Measurements from ENCODE around the gene CRYBA4. TPM values are rescaled to one million over a fixed set of nuclear protein-coding genes. Genes with fewer than 3 reads are reported as not detected.
A peak's percentile ranks its signal among the peaks of the same experiment; 100 is the strongest.

The CRYBA4 gene
- total RNA-seq, 1 donor from 2014 or later, result not detected

GRCh38 chr22:26670459-26670858 is 48.7 kb downstream of the CRYBA4 start:
- FAIRE-seq (no peak), DNase-seq (ENCODE audit: low read depth) (no peak)
- TF ChIP-seq, protein P1, sequence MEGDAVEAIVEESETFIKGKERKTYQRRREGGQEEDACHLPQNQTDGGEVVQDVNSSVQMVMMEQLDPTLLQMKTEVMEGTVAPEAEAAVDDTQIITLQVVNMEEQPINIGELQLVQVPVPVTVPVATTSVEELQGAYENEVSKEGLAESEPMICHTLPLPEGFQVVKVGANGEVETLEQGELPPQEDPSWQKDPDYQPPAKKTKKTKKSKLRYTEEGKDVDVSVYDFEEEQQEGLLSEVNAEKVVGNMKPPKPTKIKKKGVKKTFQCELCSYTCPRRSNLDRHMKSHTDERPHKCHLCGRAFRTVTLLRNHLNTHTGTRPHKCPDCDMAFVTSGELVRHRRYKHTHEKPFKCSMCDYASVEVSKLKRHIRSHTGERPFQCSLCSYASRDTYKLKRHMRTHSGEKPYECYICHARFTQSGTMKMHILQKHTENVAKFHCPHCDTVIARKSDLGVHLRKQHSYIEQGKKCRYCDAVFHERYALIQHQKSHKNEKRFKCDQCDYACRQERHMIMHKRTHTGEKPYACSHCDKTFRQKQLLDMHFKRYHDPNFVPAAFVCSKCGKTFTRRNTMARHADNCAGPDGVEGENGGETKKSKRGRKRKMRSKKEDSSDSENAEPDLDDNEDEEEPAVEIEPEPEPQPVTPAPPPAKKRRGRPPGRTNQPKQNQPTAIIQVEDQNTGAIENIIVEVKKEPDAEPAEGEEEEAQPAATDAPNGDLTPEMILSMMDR (IDR thresholded peaks at IDR 0.05; ENCODE audit: insufficient read depth, low read length, severe bottlenecking), result no peak
- Histone ChIP-seq H3K27me3 (ENCODE audit: control insufficient read depth, insufficient read depth, low read length) (no peaks in the 10 kb centered on the region), H3K4me3 (ENCODE audit: low read depth, low read length) (no peak overlapping the region), H3K36me3 (ENCODE audit: control insufficient read depth, insufficient read depth, low read length) (no peaks in the 10 kb centered on the region)

DNA sequence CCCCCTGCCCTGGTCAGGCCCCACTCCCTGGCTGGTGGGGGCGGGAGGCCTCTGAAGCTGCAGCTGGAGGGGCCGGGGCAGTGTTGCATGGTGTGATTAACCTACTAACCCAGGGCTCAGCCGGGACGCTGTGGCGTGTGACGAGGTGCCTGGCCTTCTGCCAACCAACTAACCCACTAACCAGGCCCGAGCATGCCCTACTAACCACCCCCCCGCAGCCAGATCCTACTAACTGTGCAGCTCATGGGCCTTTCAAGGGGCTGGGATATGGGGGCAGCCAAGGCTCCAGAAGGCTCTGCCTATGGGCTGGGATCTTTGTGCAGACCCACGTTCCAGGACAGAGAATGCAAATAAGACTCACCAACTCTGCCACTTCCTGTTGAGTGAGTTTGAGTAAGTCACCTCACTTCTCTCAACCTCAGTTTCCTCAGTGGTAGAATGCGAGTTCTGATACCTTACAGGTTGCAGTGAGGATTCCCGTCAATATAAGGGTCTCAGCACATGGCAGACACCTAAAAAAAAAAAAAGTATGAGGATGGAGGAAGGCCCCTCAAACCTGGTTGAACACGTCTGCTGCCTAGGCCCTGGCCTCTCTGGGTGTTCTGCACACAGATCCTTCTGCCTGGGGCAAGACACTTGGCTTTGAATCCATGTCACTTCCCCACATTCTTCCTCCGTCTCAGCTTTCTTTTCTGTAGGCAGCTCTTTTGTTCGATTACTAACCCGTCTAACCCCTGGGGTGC is 49.7 kb downstream of the CRYBA4 start:
- Histone ChIP-seq H3K36me3 (ENCODE audit: control insufficient read depth, insufficient read depth, low read length) (no peaks in the 10 kb centered on the region), H3K4me3 (ENCODE audit: low read depth, low read length) (no peak overlapping the region), H3K27me3 (ENCODE audit: control insufficient read depth, insufficient read depth, low read length) (no peaks in the 10 kb centered on the region)
- TF ChIP-seq, protein P1 (IDR thresholded peaks at IDR 0.05; ENCODE audit: insufficient read depth, low read length, severe bottlenecking), result no peak
- peak; percentile 79 for DNase-seq (ENCODE audit: low read depth)
- FAIRE-seq, result peak; percentile 86

GRCh38 chr22:26672060-26672471 is 50.3 kb downstream of the CRYBA4 start:
- TF ChIP-seq, protein P1 (IDR thresholded peaks at IDR 0.05; ENCODE audit: insufficient read depth, low read length, severe bottlenecking), result no peak
- H3K27me3 ChIP-seq (ENCODE audit: control insufficient read depth, insufficient read depth, low read length), result no peaks in the 10 kb centered on the region
- FAIRE-seq (no peak), DNase-seq (ENCODE audit: low read depth) (no peak)
- H3K4me3 ChIP-seq (ENCODE audit: low read depth, low read length), result no peak overlapping the region
- H3K36me3 ChIP-seq (ENCODE audit: control insufficient read depth, insufficient read depth, low read length), result no peaks in the 10 kb centered on the region

- Histone ChIP-seq H3K36me3 (ENCODE audit: control insufficient read depth, insufficient read depth, low read length) (no peaks in the 10 kb centered on the region), H3K27me3 (ENCODE audit: control insufficient read depth, insufficient read depth, low read length) (no peaks in the 10 kb centered on the region), H3K4me3 (ENCODE audit: low read depth, low read length) (peak overlapping the region; percentile 69)
- DNase-seq (ENCODE audit: low read depth) (peak; percentile 81), FAIRE-seq (no peak)
- TF ChIP-seq, protein P1 (IDR thresholded peaks at IDR 0.05; ENCODE audit: insufficient read depth, low read length, severe bottlenecking), result peak; percentile 60
These were observed 51.1 kb downstream of the CRYBA4 start for GRCh38 chr22:26672590-26673468.

- Histone ChIP-seq H3K36me3 (ENCODE audit: control insufficient read depth, insufficient read depth, low read length) (no peaks in the 10 kb centered on the region), H3K4me3 (ENCODE audit: low read depth, low read length) (peak overlapping the region; percentile 69), H3K27me3 (ENCODE audit: control insufficient read depth, insufficient read depth, low read length) (no peaks in the 10 kb centered on the region)
- FAIRE-seq (peak; percentile 72), DNase-seq (ENCODE audit: low read depth) (peak; percentile 97)
- TF ChIP-seq, protein P1 (IDR thresholded peaks at IDR 0.05; ENCODE audit: insufficient read depth, low read length, severe bottlenecking), result no peak
These were observed 51.7 kb downstream of the CRYBA4 start for GRCh38 chr22:26673486-26673885.

Data from bronchial epithelial cell (primary cell).